ENCODE results near the gene FTO.

DNA sequence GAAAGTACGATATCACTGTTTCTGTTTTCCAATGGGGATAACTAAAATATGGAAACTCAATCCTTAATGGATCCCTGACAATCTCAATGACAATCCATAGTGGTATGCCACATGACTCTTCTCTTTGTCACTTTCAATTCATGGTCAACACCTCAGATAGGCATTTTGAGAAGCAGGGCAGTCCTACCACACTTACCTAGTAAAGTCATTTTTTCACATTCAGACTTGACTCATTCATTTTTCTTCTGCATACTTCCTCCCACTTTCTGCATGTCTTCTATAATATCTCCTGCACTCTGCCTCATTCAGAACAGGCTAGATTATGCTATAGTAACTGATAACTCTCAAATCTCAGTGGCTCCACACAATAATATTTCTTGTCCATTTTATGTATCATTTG is 117.5 kb downstream of the FTO start:
- no peak for TF ChIP-seq CTCF (conservative IDR thresholded peaks at IDR 0.05 in 1 of 2, IDR thresholded peaks at IDR 0.05 in 1 of 2; ENCODE audit: extremely low read depth in 1 of 2, insufficient read depth in 1 of 2, low read depth in 1 of 2, low read length in 2 of 2)
- no peak for TF ChIP-seq EZH2 (IDR thresholded peaks at IDR 0.05; ENCODE audit: borderline replicate concordance, low read length)

Data from mammary epithelial cell (primary cell).